ENCODE results near the gene TBC1D22A. TPM values are rescaled to one million over a fixed set of nuclear protein-coding genes. Genes with fewer than 3 reads are reported as not detected.

TBC1D22A gene
- total and polyA plus RNA-seq, 9 of the 15 experiments (the other 6 are each of a cell fraction or from before 2014, with no cell fraction given) = 0.20 to 11.5 (median 5.2) TPM

GRCh38 chr22:46845296-46846149, 83.1 kb downstream of the TBC1D22A start:
- DNase-seq (ENCODE audit: extremely low read depth in 1 of 4, low spot score in 3 of 4) = no peak
- no peak for ATAC-seq
- ChIA-PET CTCF (ENCODE audit: low intra/inter-chr PET ratio) (no interaction called here), POLR2A (interaction anchor here (1.4 kb wide), 1 partner anchor 24 kb away, joined by 3 read pairs; no protein-coding TSS in a partner anchor)
- no peak for FAIRE-seq
- Histone ChIP-seq H3K4me2 (ENCODE audit: insufficient read depth, low read length) (no peak overlapping the region), H4K20me1 (replicated peaks; ENCODE audit: control insufficient read depth, insufficient read depth, low read length) (0 out of 2 replicates have a peak, but pooled peaks cover 4% of the 10 kb centered on the region), H3K9me3 (replicated peaks; ENCODE audit: control insufficient read depth, insufficient read depth, low read depth, low read length) (no peaks in the 10 kb centered on the region), H2AFZ (ENCODE audit: low read depth, low read length) (no peak overlapping the region), H3K27ac (ENCODE audit: extremely low read depth, low read depth, low read length) (no peak overlapping the region), H3K79me2 (ENCODE audit: control insufficient read depth, insufficient read depth, low read length) (no peaks in the 10 kb centered on the region), H3K4me1 (replicated peaks in 1 of 2; ENCODE audit: control insufficient read depth in 2 of 2, insufficient read depth in 2 of 2, low read length in 2 of 2) (no peaks in the 10 kb centered on the region), H3K9me1 (ENCODE audit: control insufficient read depth, insufficient read depth, low read length) (no peaks in the 10 kb centered on the region), H3K36me3 (ENCODE audit: control insufficient read depth, insufficient read depth, low read length) (no peaks in the 10 kb centered on the region), H3K9ac (ENCODE audit: insufficient read depth in 1 of 2, low read depth in 2 of 2, low read length in 2 of 2) (no peak overlapping the region), H3K27me3 (ENCODE audit: control insufficient read depth in 2 of 2, insufficient read depth in 2 of 2, low read length in 2 of 2) (no peaks in the 10 kb centered on the region), H3K4me3 (no peak overlapping the region)
- no peak for TF ChIP-seq ZNF175 (CRISPR knock-in tag; IDR thresholded peaks at IDR 0.05; ENCODE audit: low read depth)
- peak in 1 of 2 experiments; percentile 16; a peak in 1 of 4 replicates for TF ChIP-seq RAD21 (CRISPR knock-in tag; conservative IDR thresholded peaks at IDR 0.05 in 1 of 2, IDR thresholded peaks at IDR 0.05 in 1 of 2)
- TF ChIP-seq, protein P1, sequence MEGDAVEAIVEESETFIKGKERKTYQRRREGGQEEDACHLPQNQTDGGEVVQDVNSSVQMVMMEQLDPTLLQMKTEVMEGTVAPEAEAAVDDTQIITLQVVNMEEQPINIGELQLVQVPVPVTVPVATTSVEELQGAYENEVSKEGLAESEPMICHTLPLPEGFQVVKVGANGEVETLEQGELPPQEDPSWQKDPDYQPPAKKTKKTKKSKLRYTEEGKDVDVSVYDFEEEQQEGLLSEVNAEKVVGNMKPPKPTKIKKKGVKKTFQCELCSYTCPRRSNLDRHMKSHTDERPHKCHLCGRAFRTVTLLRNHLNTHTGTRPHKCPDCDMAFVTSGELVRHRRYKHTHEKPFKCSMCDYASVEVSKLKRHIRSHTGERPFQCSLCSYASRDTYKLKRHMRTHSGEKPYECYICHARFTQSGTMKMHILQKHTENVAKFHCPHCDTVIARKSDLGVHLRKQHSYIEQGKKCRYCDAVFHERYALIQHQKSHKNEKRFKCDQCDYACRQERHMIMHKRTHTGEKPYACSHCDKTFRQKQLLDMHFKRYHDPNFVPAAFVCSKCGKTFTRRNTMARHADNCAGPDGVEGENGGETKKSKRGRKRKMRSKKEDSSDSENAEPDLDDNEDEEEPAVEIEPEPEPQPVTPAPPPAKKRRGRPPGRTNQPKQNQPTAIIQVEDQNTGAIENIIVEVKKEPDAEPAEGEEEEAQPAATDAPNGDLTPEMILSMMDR (IDR thresholded peaks at IDR 0.05 in 2 of 3, conservative IDR thresholded peaks at IDR 0.05 in 1 of 3; ENCODE audit: insufficient read depth in 2 of 3, low read depth in 1 of 3, low read length in 3 of 3) = peak in 2 of 3 experiments; percentile 13 to 41; a peak in 3 of 6 replicates
- in situ Hi-C loops (cut with MboI) = no loop called here
- intact Hi-C loops (cut with micrococcal nuclease) = no loop called here
- no TSS peak for BruUV-seq (replicated peaks)
- 69% methylated on average over 16 of the region's 17 CpGs for WGBS (ENCODE audit: insufficient coverage, low coverage, missing lambda C conversion rate)

Measured in K562 (cell line).